Tibial nerve (tissue), 4 donors: Measurements from ENCODE around the gene INPP1. TPM values are rescaled to one million over a fixed set of nuclear protein-coding genes. Genes with fewer than 3 reads are reported as not detected.

Experiments
- DNase-seq, 2 donors: peaks; one replicate each; pipeline ENCODE4 v3.0.0-alpha.2; 2019; ENCODE audit warnings: low spot score in 2 of 2
- H3K27ac ChIP-seq, 4 donors: fragments of 200-600 bp; sonication (generic) in 3 of 4; one replicate each; pipeline ENCODE4 v1.5.1; 2017 to 2019; ENCODE audit warnings: mild to moderate bottlenecking in 1 of 4
- H3K27me3 ChIP-seq, 2 donors: fragments of 200-600 bp; sonication (generic) in 1 of 2; one replicate each; pipeline versions ENCODE4 v1.5.1 to v1.6.0; 2017 to 2019
- H3K36me3 ChIP-seq, 3 donors: fragments of 200-600 bp; sonication (generic); one replicate each; pipeline ENCODE4 v1.5.1; 2018 to 2019
- H3K4me1 ChIP-seq, 4 donors: fragments of 200-600 bp; sonication (generic) in 3 of 4; one replicate each; pipeline ENCODE4 v1.5.1; 2017 to 2019
- H3K4me3 ChIP-seq, 4 donors: fragments of 200-600 bp; sonication (generic) in 3 of 4; one replicate each; pipeline ENCODE4 v1.5.1; 2017 to 2019; ENCODE audit warnings: mild to moderate bottlenecking in 1 of 4, moderate library complexity in 1 of 4
- H3K9me3 ChIP-seq, 4 donors: fragments of 200-600 bp; sonication (generic) in 3 of 4; one replicate each; pipeline ENCODE4 v1.5.1; 2017 to 2019
- EP300 ChIP-seq, 2 donors: sonication (generic); formaldehyde crosslinking; IDR thresholded peaks; one replicate each; pipeline ENCODE4 v1.6.1; 2017; ENCODE audit warnings: antibody characterized with exemption in 2 of 2, mild to moderate bottlenecking in 1 of 2
- POLR2A ChIP-seq, 2 donors: fragments of 450-650 bp; IDR thresholded peaks; one replicate each; pipeline ENCODE4 v1.6.1; 2017; ENCODE audit warnings: antibody characterized with exemption in 2 of 2, mild to moderate bottlenecking in 2 of 2, moderate library complexity in 2 of 2
- WGBS, 2 donors: methylation state at CpG; one replicate each; pipeline ENCODE4 v1.1.5; 2018; 5-methylcytosine and 5-hydroxymethylcytosine counted together
- total RNA-seq, 4 donors: library from RNA; depleted of rRNA; stranded (reverse); fragments of >200 nt; gene quantifications; one replicate each; pipeline ENCODE4 v1.1.0, GENCODE V29; 2016
- TF ChIP-seq, protein P1 (sequence below), 5 experiments: fragments of 200-600 bp in 3 of 5; fragments of 450-650 bp in 2 of 5; sonication (generic) in 3 of 5; IDR thresholded peaks; one replicate each; pipeline ENCODE4 v1.5.1; 2016 to 2019; ENCODE audit warnings: antibody characterized with exemption in 5 of 5, mild to moderate bottlenecking in 3 of 5, moderate library complexity in 2 of 5

INPP1 gene
- total RNA-seq, 4 donors from 2014 or later = 14.7 to 21.0 (median 15.8) TPM

- H3K4me1 ChIP-seq = peaks cover 0 to 12% (median 0%) of the 10 kb centered on the region in 4 donors
These were observed 35.5 kb downstream of the INPP1 start for GRCh38 chr2:190378880-190379237.

DNA sequence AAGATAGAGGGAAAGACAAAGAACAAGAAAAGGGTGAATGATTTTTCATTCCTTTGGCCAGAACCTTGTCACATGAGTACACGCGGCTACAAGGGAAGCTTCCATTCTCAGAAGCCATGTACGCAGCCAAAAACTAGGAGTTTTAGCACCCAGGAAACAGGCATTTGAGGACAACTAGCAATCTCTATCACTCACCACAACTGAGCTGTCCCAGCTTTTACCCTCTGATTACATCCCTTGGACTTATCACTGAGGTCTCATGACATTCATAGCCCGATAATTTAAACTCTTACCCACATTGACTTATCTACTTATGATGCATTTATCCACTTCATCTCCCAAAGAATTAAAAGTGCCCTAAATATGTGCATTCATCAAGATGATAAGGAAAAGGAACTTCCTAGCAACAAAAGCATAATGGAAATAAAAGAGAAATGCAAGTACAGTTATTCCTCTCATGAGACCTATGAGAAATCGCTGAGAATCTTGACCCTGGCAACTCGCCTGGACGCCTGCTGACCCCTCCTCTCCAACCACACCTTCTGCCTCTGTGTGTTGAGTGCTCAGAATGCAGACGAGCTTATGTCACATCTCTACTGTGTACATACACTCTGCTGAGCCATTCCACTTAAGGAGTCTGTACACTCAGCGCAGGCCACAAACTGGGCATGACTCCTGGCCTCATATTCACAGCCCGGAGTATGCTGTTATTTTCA is 36.0 kb downstream of the INPP1 start:
- H3K4me3 ChIP-seq = no peak overlapping the region
- H3K27ac ChIP-seq = peak overlapping the region in 1 of 4 donors; percentile 26
- peaks cover 0 to 12% (median 0%) of the 10 kb centered on the region in 4 donors for H3K4me1 ChIP-seq
- DNase-seq = no peak
- TF ChIP-seq, protein P1, sequence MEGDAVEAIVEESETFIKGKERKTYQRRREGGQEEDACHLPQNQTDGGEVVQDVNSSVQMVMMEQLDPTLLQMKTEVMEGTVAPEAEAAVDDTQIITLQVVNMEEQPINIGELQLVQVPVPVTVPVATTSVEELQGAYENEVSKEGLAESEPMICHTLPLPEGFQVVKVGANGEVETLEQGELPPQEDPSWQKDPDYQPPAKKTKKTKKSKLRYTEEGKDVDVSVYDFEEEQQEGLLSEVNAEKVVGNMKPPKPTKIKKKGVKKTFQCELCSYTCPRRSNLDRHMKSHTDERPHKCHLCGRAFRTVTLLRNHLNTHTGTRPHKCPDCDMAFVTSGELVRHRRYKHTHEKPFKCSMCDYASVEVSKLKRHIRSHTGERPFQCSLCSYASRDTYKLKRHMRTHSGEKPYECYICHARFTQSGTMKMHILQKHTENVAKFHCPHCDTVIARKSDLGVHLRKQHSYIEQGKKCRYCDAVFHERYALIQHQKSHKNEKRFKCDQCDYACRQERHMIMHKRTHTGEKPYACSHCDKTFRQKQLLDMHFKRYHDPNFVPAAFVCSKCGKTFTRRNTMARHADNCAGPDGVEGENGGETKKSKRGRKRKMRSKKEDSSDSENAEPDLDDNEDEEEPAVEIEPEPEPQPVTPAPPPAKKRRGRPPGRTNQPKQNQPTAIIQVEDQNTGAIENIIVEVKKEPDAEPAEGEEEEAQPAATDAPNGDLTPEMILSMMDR (IDR thresholded peaks at IDR 0.05) = no peak
- TF ChIP-seq EP300 (IDR thresholded peaks at IDR 0.05) = no peak
- no peak for TF ChIP-seq POLR2A (IDR thresholded peaks at IDR 0.05)
- 56 to 60% methylated on average over 10 of the region's 10 CpGs for whole genome bisulfite sequencing, 2 donors
- no peaks in the 10 kb centered on the region for H3K27me3 ChIP-seq
- H3K9me3 ChIP-seq = no peaks in the 10 kb centered on the region
- H3K36me3 ChIP-seq = no peaks in the 10 kb centered on the region

More at GRCh38 chr2:190378880-190379237, 35.5 kb downstream of the INPP1 start:
- WGBS, 2 donors = 75 to 86% methylated on average over 6 of the region's 6 CpGs
- TF ChIP-seq, protein P1 (IDR thresholded peaks at IDR 0.05) = no peak
- TF ChIP-seq POLR2A (IDR thresholded peaks at IDR 0.05) (no peak), EP300 (IDR thresholded peaks at IDR 0.05) (no peak)
- H3K4me3 ChIP-seq = no peak overlapping the region
- no peaks in the 10 kb centered on the region for H3K9me3 ChIP-seq
- H3K36me3 ChIP-seq = no peaks in the 10 kb centered on the region
- no peak for DNase-seq
- H3K27ac ChIP-seq = peak overlapping the region in 1 of 4 donors; percentile 26
- H3K27me3 ChIP-seq = no peaks in the 10 kb centered on the region

DNA sequence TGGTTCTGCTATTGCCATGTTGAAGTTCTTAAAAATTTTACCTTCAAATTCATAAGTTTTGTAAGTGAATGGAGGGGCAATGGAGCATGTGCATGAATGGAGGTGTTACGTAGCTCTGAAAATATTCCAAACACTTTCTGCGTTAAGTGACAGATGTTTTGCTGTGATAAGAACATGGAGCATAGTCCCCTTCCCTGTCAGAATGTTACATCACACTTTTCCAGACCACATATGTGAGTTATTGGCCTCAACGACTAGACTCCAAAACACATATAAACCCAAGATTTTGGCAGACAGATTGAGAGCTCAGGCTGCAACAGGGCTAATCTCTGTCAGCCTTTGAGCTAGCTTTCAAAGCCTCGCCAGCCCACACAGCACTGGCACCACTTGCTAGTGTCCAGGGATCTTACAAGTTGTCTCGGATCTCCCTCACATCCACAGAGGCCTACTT is 37.6 kb downstream of the INPP1 start:
- no peak overlapping the region for H3K27ac ChIP-seq
- H3K4me1 ChIP-seq = peaks cover 0 to 12% (median 0%) of the 10 kb centered on the region in 4 donors
- TF ChIP-seq EP300 (IDR thresholded peaks at IDR 0.05) = no peak
- TF ChIP-seq POLR2A (IDR thresholded peaks at IDR 0.05) = no peak
- TF ChIP-seq, protein P1 (IDR thresholded peaks at IDR 0.05) = no peak
- H3K27me3 ChIP-seq = no peaks in the 10 kb centered on the region
- H3K36me3 ChIP-seq = no peaks in the 10 kb centered on the region
- H3K4me3 ChIP-seq = no peak overlapping the region
- 68 to 78% methylated on average over 5 of the region's 5 CpGs for WGBS, 2 donors
- no peak for DNase-seq
- H3K9me3 ChIP-seq = no peaks in the 10 kb centered on the region

GRCh38 chr2:190382851-190383250 is 39.5 kb downstream of the INPP1 start:
- Histone ChIP-seq H3K4me3 (no peak overlapping the region), H3K9me3 (no peaks in the 10 kb centered on the region), H3K4me1 (peaks cover 0 to 12% (median 0%) of the 10 kb centered on the region in 4 donors), H3K27ac (no peak overlapping the region), H3K36me3 (no peaks in the 10 kb centered on the region), H3K27me3 (no peaks in the 10 kb centered on the region)
- WGBS, 2 donors = 26 to 33% methylated on average over 1 of the region's 1 CpG
- TF ChIP-seq, protein P1 (IDR thresholded peaks at IDR 0.05) = peak in 2 of 5 experiments; percentile 25 to 46
- no peak for TF ChIP-seq POLR2A (IDR thresholded peaks at IDR 0.05)
- DNase-seq = no peak

DNA sequence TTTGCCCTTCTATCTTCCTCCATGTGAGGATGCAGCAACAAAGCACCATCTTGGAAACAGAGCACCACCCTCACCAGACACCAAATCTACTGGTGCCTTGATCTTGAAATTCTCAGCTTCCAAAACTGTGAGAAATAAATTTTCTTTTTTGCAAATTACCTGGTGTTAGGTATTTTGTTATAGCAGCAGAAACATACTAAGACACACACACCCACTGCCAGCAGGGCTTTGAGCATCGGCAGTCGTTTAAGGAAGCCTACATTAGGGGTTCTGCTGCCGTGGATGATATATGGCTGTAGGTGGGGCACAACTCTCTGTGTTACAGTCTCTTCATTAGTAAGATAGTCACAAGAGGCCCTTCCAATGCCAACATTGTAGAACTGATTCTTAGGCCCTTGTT is 44.0 kb downstream of the INPP1 start:
- TF ChIP-seq EP300 (IDR thresholded peaks at IDR 0.05) (no peak), POLR2A (IDR thresholded peaks at IDR 0.05) (no peak)
- TF ChIP-seq, protein P1 (IDR thresholded peaks at IDR 0.05) = no peak
- H3K4me1 ChIP-seq = no peaks in the 10 kb centered on the region
- DNase-seq = no peak
- H3K36me3 ChIP-seq = no peaks in the 10 kb centered on the region
- no peak overlapping the region for H3K27ac ChIP-seq
- H3K27me3 ChIP-seq = no peaks in the 10 kb centered on the region
- H3K9me3 ChIP-seq = no peaks in the 10 kb centered on the region
- no peak overlapping the region for H3K4me3 ChIP-seq
- WGBS, 2 donors = 87 to 94% methylated on average over 3 of the region's 3 CpGs
